Activated CD4-positive, alpha-beta T cell treated with anti-CD3 and anti-CD28 coated beads, Interleukin-2, amount 50 U/mL, for 24 hours (primary cell): ENCODE results near the gene TMEM108.

Source experiments
- DNase-seq, 2 donors: peaks; one replicate each; pipeline ENCODE4 v3.0.0-alpha.2; 2020; ENCODE audit warnings: low read depth in 1 of 2, low spot score in 1 of 2

TMEM108 gene

GRCh38 chr3:133412183-133413132, 374.3 kb downstream of the TMEM108 start:
- no peak for DNase-seq

- no peak for DNase-seq
Observed at GRCh38 chr3:133413161-133414020, 375.2 kb downstream of the TMEM108 start.

GRCh38 chr3:133414021-133414392, 375.8 kb downstream of the TMEM108 start:
- no peak for DNase-seq

GRCh38 chr3:133418361-133418760, 380.2 kb downstream of the TMEM108 start:
- no peak for DNase-seq

GRCh38 chr3:133419151-133419909, 381.1 kb downstream of the TMEM108 start:
- DNase-seq, result no peak

GRCh38 chr3:133424937-133425869, 387.0 kb downstream of the TMEM108 start:
- no peak for DNase-seq

- no peak for DNase-seq
Observed at GRCh38 chr3:133425898-133426297, 387.7 kb downstream of the TMEM108 start.

GRCh38 chr3:133426721-133427120, 388.5 kb downstream of the TMEM108 start:
- DNase-seq, result no peak

GRCh38 chr3:133428552-133428951, 390.4 kb downstream of the TMEM108 start:
- DNase-seq, result no peak

GRCh38 chr3:133429063-133429462, 390.9 kb downstream of the TMEM108 start:
- no peak for DNase-seq

- DNase-seq, result no peak
Observed at GRCh38 chr3:133439563-133439962, 401.4 kb downstream of the TMEM108 start.

- no peak for DNase-seq
Observed at GRCh38 chr3:133440652-133441051, 402.5 kb downstream of the TMEM108 start.

GRCh38 chr3:133441867-133442270, 403.7 kb downstream of the TMEM108 start:
- DNase-seq, result no peak

GRCh38 chr3:133442518-133442917, 404.3 kb downstream of the TMEM108 start:
- DNase-seq, result no peak

GRCh38 chr3:133443649-133444422, 405.6 kb downstream of the TMEM108 start:
- DNase-seq, result no peak

GRCh38 chr3:133444423-133444774, 406.2 kb downstream of the TMEM108 start:
- no peak for DNase-seq

- DNase-seq, result no peak
Observed at GRCh38 chr3:133445108-133445507, 406.9 kb downstream of the TMEM108 start.
